Measurements from ENCODE around the gene EIF3M. TPM values are rescaled to one million over a fixed set of nuclear protein-coding genes. Genes with fewer than 3 reads are reported as not detected.

The EIF3M gene
- total and polyA plus RNA-seq, 4 donors = 115 to 223 (median 142) TPM

DNA sequence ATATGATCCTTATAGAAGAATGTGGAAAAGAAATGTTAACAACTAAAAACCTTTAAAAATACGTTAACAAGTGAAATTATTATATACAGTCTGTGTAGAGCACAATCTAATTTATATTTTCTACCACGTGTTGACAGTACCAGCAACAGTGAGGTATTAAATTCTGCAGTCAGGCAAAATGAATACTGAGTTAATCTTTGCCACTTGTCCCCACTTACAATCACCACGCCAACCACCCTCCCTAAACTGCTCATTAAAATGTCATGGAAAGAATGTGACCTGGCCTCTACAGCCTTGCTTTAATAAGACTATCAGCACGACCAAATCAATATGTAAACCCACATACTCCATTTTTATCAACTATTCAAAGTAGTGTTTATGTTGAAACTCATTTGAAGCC is 28.5 kb upstream of the EIF3M start:
- Histone ChIP-seq H3K9me3 (ENCODE audit: control insufficient read depth in 4 of 4, low read length in 3 of 4) (no peaks in the 10 kb centered on the region), H3K36me3 (ENCODE audit: control insufficient read depth in 4 of 4, insufficient read depth in 3 of 4, low read depth in 1 of 4, low read length in 3 of 4) (no peaks in the 10 kb centered on the region), H3K27me3 (ENCODE audit: control insufficient read depth in 4 of 4, insufficient read depth in 4 of 4, low read length in 3 of 4) (no peaks in the 10 kb centered on the region), H3K4me1 (ENCODE audit: control insufficient read depth in 4 of 4, insufficient read depth in 4 of 4, low read length in 3 of 4) (no peaks in the 10 kb centered on the region), H3K9ac (ENCODE audit: low read depth in 1 of 2, low read length in 2 of 2) (no peak overlapping the region), H3K4me3 (ENCODE audit: low read depth in 1 of 3, low read length in 3 of 3) (no peak overlapping the region), H3K27ac (ENCODE audit: low read depth in 1 of 2, low read length in 2 of 2) (no peak overlapping the region)
- 54% methylated on average over 4 of the region's 4 CpGs for WGBS
- no peak for DNase-seq (ENCODE audit: low spot score)
- TF ChIP-seq FOXA2 (IDR thresholded peaks at IDR 0.05) = no peak
- no peak for TF ChIP-seq SP1 (IDR thresholded peaks at IDR 0.05)
- TF ChIP-seq, protein P1, sequence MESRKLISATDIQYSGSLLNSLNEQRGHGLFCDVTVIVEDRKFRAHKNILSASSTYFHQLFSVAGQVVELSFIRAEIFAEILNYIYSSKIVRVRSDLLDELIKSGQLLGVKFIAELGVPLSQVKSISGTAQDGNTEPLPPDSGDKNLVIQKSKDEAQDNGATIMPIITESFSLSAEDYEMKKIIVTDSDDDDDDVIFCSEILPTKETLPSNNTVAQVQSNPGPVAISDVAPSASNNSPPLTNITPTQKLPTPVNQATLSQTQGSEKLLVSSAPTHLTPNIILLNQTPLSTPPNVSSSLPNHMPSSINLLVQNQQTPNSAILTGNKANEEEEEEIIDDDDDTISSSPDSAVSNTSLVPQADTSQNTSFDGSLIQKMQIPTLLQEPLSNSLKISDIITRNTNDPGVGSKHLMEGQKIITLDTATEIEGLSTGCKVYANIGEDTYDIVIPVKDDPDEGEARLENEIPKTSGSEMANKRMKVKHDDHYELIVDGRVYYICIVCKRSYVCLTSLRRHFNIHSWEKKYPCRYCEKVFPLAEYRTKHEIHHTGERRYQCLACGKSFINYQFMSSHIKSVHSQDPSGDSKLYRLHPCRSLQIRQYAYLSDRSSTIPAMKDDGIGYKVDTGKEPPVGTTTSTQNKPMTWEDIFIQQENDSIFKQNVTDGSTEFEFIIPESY (IDR thresholded peaks at IDR 0.05) = no peak
- TF ChIP-seq RXRA (IDR thresholded peaks at IDR 0.05) = no peak
- TF ChIP-seq, protein P2, sequence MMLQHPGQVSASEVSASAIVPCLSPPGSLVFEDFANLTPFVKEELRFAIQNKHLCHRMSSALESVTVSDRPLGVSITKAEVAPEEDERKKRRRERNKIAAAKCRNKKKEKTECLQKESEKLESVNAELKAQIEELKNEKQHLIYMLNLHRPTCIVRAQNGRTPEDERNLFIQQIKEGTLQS (IDR thresholded peaks at IDR 0.05) = no peak
- no peak for TF ChIP-seq FOXA1 (IDR thresholded peaks at IDR 0.05)
- TF ChIP-seq EGR1 (IDR thresholded peaks at IDR 0.05; ENCODE audit: low read depth in 2 of 2) = no peak
- TF ChIP-seq, protein P3, sequence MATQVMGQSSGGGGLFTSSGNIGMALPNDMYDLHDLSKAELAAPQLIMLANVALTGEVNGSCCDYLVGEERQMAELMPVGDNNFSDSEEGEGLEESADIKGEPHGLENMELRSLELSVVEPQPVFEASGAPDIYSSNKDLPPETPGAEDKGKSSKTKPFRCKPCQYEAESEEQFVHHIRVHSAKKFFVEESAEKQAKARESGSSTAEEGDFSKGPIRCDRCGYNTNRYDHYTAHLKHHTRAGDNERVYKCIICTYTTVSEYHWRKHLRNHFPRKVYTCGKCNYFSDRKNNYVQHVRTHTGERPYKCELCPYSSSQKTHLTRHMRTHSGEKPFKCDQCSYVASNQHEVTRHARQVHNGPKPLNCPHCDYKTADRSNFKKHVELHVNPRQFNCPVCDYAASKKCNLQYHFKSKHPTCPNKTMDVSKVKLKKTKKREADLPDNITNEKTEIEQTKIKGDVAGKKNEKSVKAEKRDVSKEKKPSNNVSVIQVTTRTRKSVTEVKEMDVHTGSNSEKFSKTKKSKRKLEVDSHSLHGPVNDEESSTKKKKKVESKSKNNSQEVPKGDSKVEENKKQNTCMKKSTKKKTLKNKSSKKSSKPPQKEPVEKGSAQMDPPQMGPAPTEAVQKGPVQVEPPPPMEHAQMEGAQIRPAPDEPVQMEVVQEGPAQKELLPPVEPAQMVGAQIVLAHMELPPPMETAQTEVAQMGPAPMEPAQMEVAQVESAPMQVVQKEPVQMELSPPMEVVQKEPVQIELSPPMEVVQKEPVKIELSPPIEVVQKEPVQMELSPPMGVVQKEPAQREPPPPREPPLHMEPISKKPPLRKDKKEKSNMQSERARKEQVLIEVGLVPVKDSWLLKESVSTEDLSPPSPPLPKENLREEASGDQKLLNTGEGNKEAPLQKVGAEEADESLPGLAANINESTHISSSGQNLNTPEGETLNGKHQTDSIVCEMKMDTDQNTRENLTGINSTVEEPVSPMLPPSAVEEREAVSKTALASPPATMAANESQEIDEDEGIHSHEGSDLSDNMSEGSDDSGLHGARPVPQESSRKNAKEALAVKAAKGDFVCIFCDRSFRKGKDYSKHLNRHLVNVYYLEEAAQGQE (IDR thresholded peaks at IDR 0.05) = no peak
- TF ChIP-seq RAD21 (IDR thresholded peaks at IDR 0.05) = no peak
- no peak for TF ChIP-seq YY1 (IDR thresholded peaks at IDR 0.05)
- TF ChIP-seq HNF4A (conservative IDR thresholded peaks at IDR 0.05) = no peak
- TF ChIP-seq, protein P4, sequence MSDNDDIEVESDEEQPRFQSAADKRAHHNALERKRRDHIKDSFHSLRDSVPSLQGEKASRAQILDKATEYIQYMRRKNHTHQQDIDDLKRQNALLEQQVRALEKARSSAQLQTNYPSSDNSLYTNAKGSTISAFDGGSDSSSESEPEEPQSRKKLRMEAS (IDR thresholded peaks at IDR 0.05) = no peak
- no peak for TF ChIP-seq JUND (IDR thresholded peaks at IDR 0.05)
- TF ChIP-seq NR2F2 (IDR thresholded peaks at IDR 0.05) = no peak
- TF ChIP-seq GABPA (IDR thresholded peaks at IDR 0.05 in 1 of 2, conservative IDR thresholded peaks at IDR 0.05 in 1 of 2) = no peak

GRCh38 chr11:32555895-32556294 is 27.7 kb upstream of the EIF3M start:
- Histone ChIP-seq H3K27ac (ENCODE audit: low read depth in 1 of 2, low read length in 2 of 2) (no peak overlapping the region), H3K4me3 (ENCODE audit: low read depth in 1 of 3, low read length in 3 of 3) (no peak overlapping the region), H3K9me3 (ENCODE audit: control insufficient read depth in 4 of 4, low read length in 3 of 4) (no peaks in the 10 kb centered on the region), H3K36me3 (ENCODE audit: control insufficient read depth in 4 of 4, insufficient read depth in 3 of 4, low read depth in 1 of 4, low read length in 3 of 4) (no peaks in the 10 kb centered on the region), H3K9ac (ENCODE audit: low read depth in 1 of 2, low read length in 2 of 2) (no peak overlapping the region), H3K27me3 (ENCODE audit: control insufficient read depth in 4 of 4, insufficient read depth in 4 of 4, low read length in 3 of 4) (no peaks in the 10 kb centered on the region), H3K4me1 (ENCODE audit: control insufficient read depth in 4 of 4, insufficient read depth in 4 of 4, low read length in 3 of 4) (no peaks in the 10 kb centered on the region)
- no peak for DNase-seq (ENCODE audit: low spot score)
- 81% methylated on average over 7 of the region's 7 CpGs for WGBS
- TF ChIP-seq SP1 (IDR thresholded peaks at IDR 0.05) (no peak), HNF4A (conservative IDR thresholded peaks at IDR 0.05) (no peak), CTCF (IDR thresholded peaks at IDR 0.05; ENCODE audit: low read depth, low read length, missing input control) (no peak), JUND (IDR thresholded peaks at IDR 0.05) (no peak), HNF4G (IDR thresholded peaks at IDR 0.05) (no peak), GABPA (IDR thresholded peaks at IDR 0.05 in 1 of 2, conservative IDR thresholded peaks at IDR 0.05 in 1 of 2) (no peak), TAF1 (conservative IDR thresholded peaks at IDR 0.05) (no peak)
- TF ChIP-seq, protein P4 (IDR thresholded peaks at IDR 0.05) = no peak
- TF ChIP-seq, protein P3 (IDR thresholded peaks at IDR 0.05) = no peak
- TF ChIP-seq, protein P1 (IDR thresholded peaks at IDR 0.05) = no peak
- TF ChIP-seq, protein P2 (IDR thresholded peaks at IDR 0.05) = no peak

Measured in liver (tissue), 9 donors.